HG03521 (cell line): ENCODE measurements around the gene LARGE2.

Experiments
- ATAC-seq: cut with Tn5 transposase; IDR thresholded peaks from one replicate; pipeline ENCODE4 v1.9.1; 2021; ENCODE audit warnings: mild to moderate bottlenecking, moderate library complexity; ENCODE audit not compliant: unreplicated experiment

LARGE2 gene

GRCh38 chr11:45922425-45923082, at the start of gene LARGE2:
Gene LARGE2, plus strand, starts transcription at chr11:45922656. Its CDS starts 227 bp downstream, at chr11:45922883.
- ATAC-seq = no peak

DNA sequence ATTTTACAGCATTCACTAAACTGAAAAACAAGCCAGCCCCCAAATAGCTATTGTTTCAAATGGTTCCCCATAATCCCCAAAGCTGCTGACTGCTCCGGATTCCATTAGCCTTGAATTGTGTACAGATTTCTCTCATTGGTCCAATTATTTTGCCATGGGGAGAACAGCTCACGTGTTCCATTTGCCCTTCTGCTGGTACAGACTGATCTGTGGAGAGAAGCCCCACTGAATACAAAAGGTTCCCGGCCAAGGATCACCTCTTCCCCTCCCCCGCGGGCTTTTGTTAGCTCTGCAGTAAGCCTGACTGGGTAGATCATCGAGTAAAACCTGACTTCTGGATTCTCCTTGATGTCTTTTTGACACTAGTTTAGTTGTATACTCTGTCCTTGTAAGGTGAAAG, 46.1 kb upstream of the LARGE2 start:
- ATAC-seq = no peak

DNA sequence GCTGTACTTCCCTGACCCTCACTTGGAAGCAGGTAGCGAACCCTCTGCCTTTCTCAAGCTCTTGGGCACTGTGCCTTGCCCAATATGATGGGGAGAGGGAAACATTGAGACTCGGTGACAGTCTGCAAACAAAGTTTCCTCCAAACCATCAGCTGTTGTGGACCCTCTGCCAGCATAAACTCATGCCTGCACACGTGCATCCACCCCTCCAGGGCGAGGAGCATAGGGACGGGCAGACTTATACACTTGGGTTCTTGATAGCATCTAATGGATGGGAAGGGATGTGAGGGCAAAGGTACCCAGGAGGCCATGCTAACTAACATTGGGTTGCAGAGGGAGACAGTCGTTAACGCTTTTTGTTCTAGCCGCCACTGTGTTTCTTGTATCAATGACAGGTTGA, 45.2 kb upstream of the LARGE2 start:
- no peak for ATAC-seq

GRCh38 chr11:45877845-45878244, 44.6 kb upstream of the LARGE2 start:
- ATAC-seq = no peak

DNA sequence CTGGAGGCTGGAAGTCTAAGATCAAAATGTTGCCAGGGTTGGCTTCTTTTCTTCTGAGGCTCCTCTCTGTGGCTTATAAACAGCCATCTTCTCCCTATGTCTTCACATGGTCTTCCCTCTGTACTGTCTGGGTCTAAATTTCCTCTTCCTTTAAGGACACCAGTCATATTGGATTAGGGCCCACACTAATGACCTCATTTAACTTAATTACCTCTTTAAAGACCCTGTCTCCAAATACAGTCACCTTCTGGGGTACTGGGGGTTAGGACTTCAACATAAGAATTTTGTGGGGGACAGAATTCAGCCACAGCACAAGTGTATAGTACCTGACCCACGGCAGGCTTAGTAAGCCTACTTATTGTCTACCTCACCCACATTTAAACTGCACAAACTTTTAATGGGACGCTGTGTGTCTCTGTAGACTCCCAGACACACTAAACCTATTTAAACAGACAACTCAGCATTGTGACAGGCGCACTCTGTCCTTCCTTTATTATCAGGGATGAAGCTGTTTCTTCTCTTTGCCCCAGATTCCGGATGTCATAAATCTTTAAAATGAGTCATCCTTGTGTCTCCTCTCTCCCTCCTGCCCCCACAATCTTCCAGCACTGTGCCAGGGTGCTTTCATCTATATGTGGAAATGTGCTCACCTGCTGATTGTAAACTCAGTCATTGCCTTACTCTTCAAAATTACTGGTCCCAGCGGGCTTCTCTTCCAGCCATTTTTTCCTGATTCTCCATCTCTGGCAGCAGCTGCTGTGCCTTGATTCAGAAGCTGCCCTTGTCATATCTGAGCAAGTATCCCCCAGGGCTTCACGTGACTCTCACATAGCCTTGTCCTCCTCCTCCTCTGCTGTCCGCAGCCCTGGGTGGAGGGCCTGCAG, 42.4 kb upstream of the LARGE2 start:
- ATAC-seq = no peak

GRCh38 chr11:45880772-45881570, 41.5 kb upstream of the LARGE2 start:
- ATAC-seq = no peak

DNA sequence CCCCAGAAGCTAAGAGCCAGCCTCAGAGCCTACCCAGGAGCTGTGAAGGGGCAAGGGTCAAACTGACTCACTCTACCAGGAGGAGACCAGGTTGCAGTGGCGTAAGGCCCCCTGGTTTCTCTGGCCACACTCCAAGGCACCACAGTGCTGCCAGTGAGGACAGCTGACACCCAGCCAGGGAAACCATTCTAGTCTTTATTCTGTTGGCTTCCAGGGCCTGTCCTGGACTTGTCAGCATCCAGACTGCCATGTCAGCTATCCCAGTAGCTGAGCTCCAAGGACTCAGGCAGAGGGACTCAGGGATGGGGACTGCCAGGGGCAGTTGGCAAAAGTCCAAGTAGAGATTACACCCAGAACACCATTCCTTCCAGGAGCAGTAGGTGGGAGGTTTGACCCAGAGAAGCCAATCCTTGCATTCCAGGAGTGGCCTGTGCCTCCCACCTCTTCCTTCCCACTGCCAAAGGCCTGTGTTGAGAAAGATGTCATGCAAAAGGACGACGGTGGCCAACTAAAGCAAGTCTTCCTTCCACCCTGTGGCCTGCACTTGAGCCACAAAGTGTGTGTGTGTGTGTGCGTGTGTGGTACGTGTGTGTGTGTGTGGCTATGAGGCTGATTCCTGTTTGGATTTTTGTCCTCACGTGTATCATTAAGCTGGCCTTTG, 40.6 kb upstream of the LARGE2 start:
- no peak for ATAC-seq

- ATAC-seq = no peak
Observed at GRCh38 chr11:45884596-45885185, 37.8 kb upstream of the LARGE2 start.

DNA sequence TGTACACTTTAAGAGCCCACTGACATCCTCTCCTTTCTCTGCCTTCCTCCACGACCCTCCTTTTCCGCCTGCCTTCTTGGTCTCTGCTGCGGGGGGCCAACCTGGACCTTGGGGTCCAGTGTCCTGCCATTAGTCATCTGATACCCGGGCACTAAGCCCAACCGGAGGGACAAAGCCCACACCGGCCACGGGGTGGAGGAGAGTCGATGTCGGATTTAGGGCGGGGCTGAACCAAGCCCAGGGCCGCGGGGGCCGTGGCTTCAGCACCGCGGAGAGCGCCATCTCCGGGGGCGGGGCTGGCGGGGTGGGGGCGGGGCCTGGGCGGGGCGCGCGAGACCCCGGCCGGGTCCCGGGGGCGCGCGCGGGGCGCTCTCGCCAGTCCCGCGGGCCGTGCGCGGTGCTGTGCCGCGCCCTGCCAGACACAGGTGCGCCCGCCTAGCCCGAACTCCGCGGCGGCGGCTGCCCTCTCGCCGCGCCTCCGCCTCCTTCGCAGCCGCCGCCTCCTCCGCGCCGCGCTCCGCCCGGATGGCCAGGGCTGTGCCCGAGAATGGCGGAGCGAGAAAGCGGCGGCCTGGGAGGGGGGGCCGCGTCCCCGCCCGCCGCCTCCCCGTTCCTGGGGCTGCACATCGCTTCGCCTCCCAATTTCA, 37.1 kb upstream of the LARGE2 start, which contains the start of gene MAPK8IP1:
MAPK8IP1 (plus strand) TSS at position 378 of the 647 bp plus-strand sequence; CDS start at position 548, 170 bp downstream.
- ATAC-seq = peak; percentile 56

DNA sequence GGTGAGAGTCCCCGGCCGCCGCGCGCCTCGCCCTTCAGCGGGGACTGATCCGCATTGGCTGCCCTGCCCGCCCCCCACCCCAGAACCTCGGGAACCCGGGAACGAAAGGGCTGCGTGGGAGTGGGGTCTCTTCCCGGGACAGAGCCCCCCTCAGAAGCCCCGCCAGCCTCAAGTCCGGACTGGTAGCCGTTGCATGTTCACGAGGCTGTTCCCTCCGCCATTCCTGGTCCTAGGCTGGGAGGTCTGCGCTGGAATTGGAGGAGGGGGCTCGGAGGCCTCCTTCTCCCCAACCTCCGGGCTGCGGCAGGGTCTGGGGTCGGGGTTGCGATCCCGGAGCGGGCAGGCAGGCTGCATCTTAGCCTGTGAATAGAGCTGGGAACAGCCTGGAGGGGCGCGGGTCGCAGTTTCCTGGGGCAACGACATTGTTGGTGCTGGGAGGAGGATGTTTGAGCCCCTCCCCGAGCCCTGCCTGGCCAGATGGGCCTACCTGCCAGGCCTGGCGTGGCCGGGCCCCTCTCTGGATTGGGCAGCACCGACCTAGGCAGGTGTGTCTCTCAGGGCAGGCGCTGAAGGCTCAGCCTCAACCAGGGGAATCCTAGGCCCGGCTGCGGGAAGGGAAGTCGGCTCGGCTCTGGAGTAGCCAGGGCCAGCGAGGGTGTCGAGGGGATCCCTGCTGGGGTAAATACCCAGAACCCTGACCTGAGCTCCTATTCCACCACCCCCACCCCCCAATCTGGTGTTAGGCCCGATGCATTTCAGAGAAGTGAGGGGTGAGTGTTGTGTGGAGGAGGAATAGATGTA, 36.3 kb upstream of the LARGE2 start:
- ATAC-seq = no peak

DNA sequence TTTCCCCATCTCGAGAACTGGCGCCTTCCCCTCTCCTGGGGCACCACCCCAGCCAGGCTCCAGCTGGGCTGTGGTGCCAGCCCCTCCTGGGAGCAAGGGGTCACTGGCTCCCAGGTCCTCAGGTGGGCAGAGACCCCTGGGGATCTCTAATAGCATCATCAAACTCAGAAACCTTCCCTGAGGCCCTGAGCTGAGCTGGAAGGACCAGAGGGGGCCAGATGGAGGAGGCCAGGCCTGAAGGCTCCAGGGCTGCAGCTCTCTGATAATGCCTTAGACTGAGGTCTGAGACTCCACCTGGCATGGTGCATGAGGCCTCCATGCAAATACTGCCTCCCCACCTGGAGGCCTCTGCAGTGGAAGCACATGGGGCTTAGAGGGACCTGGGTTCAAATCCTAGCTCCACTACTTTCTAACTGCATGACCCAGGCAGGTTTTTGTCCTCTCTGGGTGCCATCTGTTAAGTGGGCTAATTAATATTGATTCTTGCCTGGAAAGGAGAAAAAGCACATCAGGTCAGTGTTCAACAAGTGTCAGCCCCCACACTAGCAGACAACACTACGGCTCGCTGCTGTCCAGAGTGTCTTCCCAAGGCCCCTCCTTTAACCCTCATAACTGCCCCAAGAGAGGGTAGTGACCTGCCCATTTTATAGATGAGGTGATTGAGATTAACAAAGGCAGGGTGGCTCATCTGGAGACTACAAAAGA, 35.5 kb upstream of the LARGE2 start:
- ATAC-seq = no peak

DNA sequence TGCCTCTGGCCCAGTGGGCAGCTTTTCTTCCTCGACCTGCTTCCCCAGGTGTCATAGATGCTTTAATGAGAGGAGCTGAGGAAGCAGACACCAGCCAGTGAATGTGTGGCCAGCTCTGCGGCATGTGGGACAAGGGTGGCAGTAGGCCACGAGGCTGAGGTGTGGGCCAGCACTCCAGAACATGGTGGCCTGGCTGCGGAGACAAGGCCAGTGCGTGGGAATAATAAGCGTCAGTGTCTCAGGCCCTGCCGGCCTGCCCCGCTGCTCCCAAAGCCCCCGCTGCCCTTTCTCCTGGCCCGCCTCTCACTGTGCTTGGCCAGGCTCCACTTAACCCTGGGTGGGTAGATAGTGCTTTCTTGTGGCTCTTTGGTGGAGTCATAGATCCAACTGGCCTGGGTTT, 34.9 kb upstream of the LARGE2 start:
- no peak for ATAC-seq

GRCh38 chr11:45889555-45889954, 32.9 kb upstream of the LARGE2 start:
- no peak for ATAC-seq

- no peak for ATAC-seq
Observed at GRCh38 chr11:45889966-45890365, 32.5 kb upstream of the LARGE2 start.

DNA sequence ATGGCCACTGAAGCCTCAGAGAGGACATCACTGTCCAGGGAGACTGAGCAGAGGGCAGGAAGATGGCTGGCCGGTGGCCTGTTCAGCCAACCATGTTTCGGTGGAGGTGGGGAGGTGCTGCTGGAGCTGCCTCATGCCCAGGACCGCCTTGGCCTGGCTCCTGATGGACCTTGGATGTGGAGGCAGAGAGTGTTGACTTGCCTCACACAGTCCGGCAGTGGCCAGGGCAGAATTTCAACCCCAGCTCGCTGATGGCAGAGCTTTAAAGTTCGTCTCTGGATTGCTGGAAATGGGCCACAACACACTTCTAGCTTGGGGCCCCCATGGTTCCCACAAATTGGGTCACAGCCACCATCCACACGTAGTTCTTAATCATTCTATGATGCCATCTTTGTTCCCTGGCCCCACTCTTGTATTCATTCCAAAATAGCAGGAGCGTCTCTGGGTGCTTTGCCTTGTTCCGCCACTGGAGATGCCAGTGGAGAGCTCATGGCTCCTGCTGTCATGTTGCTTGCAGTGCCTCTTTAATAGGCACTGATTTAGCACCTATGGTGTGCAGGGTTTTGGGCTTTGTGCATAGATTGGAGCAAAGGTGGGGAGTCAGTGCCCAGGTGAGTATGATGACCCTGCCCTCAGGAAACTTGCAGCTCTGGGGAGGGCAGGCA, 31.4 kb upstream of the LARGE2 start:
- ATAC-seq = no peak

DNA sequence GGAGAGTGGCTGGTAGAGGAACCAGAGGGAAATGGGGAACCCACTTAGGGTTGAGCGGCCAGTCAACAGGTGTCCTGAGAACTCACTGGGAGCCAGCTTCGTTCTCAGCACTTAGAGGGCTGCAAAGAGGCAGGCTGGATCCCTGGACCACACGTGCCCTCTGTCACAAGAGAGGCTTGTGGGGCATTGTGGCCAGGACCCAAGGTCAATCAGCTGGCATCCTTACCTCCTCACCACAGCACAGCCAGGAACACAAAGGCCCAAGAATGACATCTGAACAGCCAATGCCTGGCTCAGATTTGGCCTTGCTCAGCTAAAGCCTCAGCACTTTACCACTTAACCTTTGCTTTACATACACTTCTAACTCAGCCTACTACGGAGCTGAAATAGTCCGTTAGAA, 29.6 kb upstream of the LARGE2 start:
- ATAC-seq = no peak

GRCh38 chr11:45894555-45895247, 27.8 kb upstream of the LARGE2 start:
- no peak for ATAC-seq
